SK-N-SH treated with all-trans-retinoic acid at 6 μM for 48 hours (cell line): ENCODE results near the gene AP2B1.
A peak's percentile ranks its signal among the peaks of the same experiment; 100 is the strongest.

Experiments used
- ATAC-seq: fragments of 200-7000 bp; cut with Tn5 transposase; 3 replicates; pipeline ENCODE4 v1.9.1; 2020; ENCODE audit warnings: mild to moderate bottlenecking, moderate library complexity
- ARNTL ChIP-seq: fragments of 450-650 bp; formaldehyde crosslinking; IDR thresholded peaks from 2 replicates; pipeline ENCODE4 v1.5.0; 2020; ENCODE audit warnings: low read depth, mild to moderate bottlenecking, moderate library complexity, borderline replicate concordance
- BACH2 ChIP-seq: fragments of 250-450 bp; sonication (Bioruptor Pico); IDR thresholded peaks from 2 replicates; pipeline ENCODE4 v1.9.0; 2021; ENCODE audit warnings: mild to moderate bottlenecking, borderline replicate concordance
- CREB5 ChIP-seq: fragments of 250-450 bp; sonication (Bioruptor Pico); IDR thresholded peaks from 2 replicates; pipeline ENCODE4 v1.5.1; 2020; ENCODE audit warnings: low read depth, mild to moderate bottlenecking, moderate library complexity
- CSDC2 ChIP-seq: fragments of 250-450 bp; sonication (Bioruptor Pico); IDR thresholded peaks from 2 replicates; pipeline ENCODE4 v1.5.0; 2020; ENCODE audit warnings: mild to moderate bottlenecking, moderate library complexity
- CSRNP3 ChIP-seq: fragments of 250-450 bp; sonication (Bioruptor Pico); IDR thresholded peaks from 2 replicates; pipeline ENCODE4 v1.5.1; 2021; ENCODE audit warnings: mild to moderate bottlenecking, moderate library complexity
- ESRRG ChIP-seq: fragments of 250-450 bp; sonication (Bioruptor Pico); IDR thresholded peaks from 2 replicates; pipeline ENCODE4 v1.6.1; 2021; ENCODE audit warnings: mild to moderate bottlenecking
- GLIS3 ChIP-seq: fragments of 250-450 bp; sonication (Bioruptor Pico); IDR thresholded peaks from 2 replicates; pipeline ENCODE4 v1.5.0; 2020; ENCODE audit warnings: mild to moderate bottlenecking, moderate library complexity
- ISL1 ChIP-seq: fragments of 250-450 bp; sonication (Bioruptor Pico); IDR thresholded peaks from 2 replicates; pipeline ENCODE4 v2.1.2; 2022; ENCODE audit warnings: mild to moderate bottlenecking, moderate library complexity
- OSR1 ChIP-seq: fragments of 250-450 bp; sonication (Bioruptor Pico); IDR thresholded peaks from 2 replicates; pipeline ENCODE4 v1.8.0; 2022; ENCODE audit warnings: moderate library complexity, mild to moderate bottlenecking, inconsistent platforms
- PATZ1 ChIP-seq: fragments of 250-450 bp; sonication (Bioruptor Pico); IDR thresholded peaks from 2 replicates; pipeline ENCODE4 v1.8.0; 2020; ENCODE audit warnings: mild to moderate bottlenecking, moderate library complexity, borderline replicate concordance
- POU6F1 ChIP-seq: fragments of 250-450 bp; sonication (Bioruptor Pico); IDR thresholded peaks from 2 replicates; pipeline ENCODE4 v1.8.0; 2021; ENCODE audit warnings: low read depth, mild to moderate bottlenecking, moderate library complexity, borderline replicate concordance
- PPARA ChIP-seq: fragments of 250-450 bp; sonication (Bioruptor Pico); IDR thresholded peaks from 2 replicates; pipeline ENCODE4 v1.5.0; 2020; ENCODE audit warnings: mild to moderate bottlenecking, borderline replicate concordance
- SNAI2 ChIP-seq: fragments of 250-450 bp; sonication (Bioruptor Pico); IDR thresholded peaks from 2 replicates; pipeline ENCODE4 v1.5.0; 2020; ENCODE audit warnings: mild to moderate bottlenecking, moderate library complexity
- TCF4 ChIP-seq: fragments of 250-450 bp; sonication (Bioruptor Pico); IDR thresholded peaks from 2 replicates; pipeline ENCODE4 v1.8.0; 2021; ENCODE audit warnings: mild to moderate bottlenecking, moderate library complexity, borderline replicate concordance
- TOX ChIP-seq: fragments of 250-450 bp; sonication (Bioruptor Pico); IDR thresholded peaks from 2 replicates; pipeline ENCODE4 v1.8.0; 2021; ENCODE audit warnings: mild to moderate bottlenecking, moderate library complexity, borderline replicate concordance
- TSHZ2 ChIP-seq: fragments of 250-450 bp; sonication (Bioruptor Pico); IDR thresholded peaks from 2 replicates; pipeline ENCODE4 v1.5.0; 2020; ENCODE audit warnings: mild to moderate bottlenecking, moderate library complexity
- ZC3H10 ChIP-seq: fragments of 250-450 bp; sonication (Bioruptor Pico); IDR thresholded peaks from 2 replicates; pipeline ENCODE4 v1.5.1; 2021; ENCODE audit warnings: mild to moderate bottlenecking, moderate library complexity
- ZFP3 ChIP-seq: fragments of 250-450 bp; sonication (Bioruptor Pico); IDR thresholded peaks from 2 replicates; pipeline ENCODE4 v1.5.0; 2020; ENCODE audit warnings: mild to moderate bottlenecking, moderate library complexity
- ZNF565 ChIP-seq: fragments of 450-650 bp; formaldehyde crosslinking; conservative IDR thresholded peaks from 2 replicates; pipeline ENCODE4 v1.5.0; 2020; ENCODE audit warnings: low read depth, mild to moderate bottlenecking, moderate library complexity
- ZNF70 ChIP-seq: fragments of 450-650 bp; formaldehyde crosslinking; IDR thresholded peaks from 2 replicates; pipeline ENCODE4 v1.5.0; 2020; ENCODE audit warnings: mild to moderate bottlenecking, moderate library complexity
- ZNF8 ChIP-seq: fragments of 450-650 bp; formaldehyde crosslinking; IDR thresholded peaks from 2 replicates; pipeline ENCODE4 v1.5.0; 2020; ENCODE audit warnings: mild to moderate bottlenecking, moderate library complexity

The AP2B1 gene

GRCh38 chr17:35743626-35744328, 156.7 kb downstream of the AP2B1 start:
- TF ChIP-seq CSDC2 (peak; percentile 49; the same call in 1 of the 2 replicates), SNAI2 (CRISPR knock-in tag) (no peak), CSRNP3 (CRISPR knock-in tag) (no peak), ZFP3 (CRISPR knock-in tag) (0 out of 2 replicates have a peak, but pooled peaks have one; percentile 53), TSHZ2 (CRISPR knock-in tag) (0 out of 2 replicates have a peak, but pooled peaks have one; percentile 68)
- TF ChIP-seq, all 23 proteins: peak for 3
- ATAC-seq, result peak; percentile 31; the same call in 2 of the 3 replicates

GRCh38 chr17:35744830-35745229, 157.7 kb downstream of the AP2B1 start:
- TF ChIP-seq SNAI2 (CRISPR knock-in tag), result no peak
- TF ChIP-seq POU6F1 (CRISPR knock-in tag), result no peak
- TF ChIP-seq ZNF70 (CRISPR knock-in tag), result no peak
- no peak for TF ChIP-seq PPARA (CRISPR knock-in tag)
- TF ChIP-seq ZNF565 (CRISPR knock-in tag), result no peak
- no peak for TF ChIP-seq TCF4 (CRISPR knock-in tag)
- TF ChIP-seq CREB5 (CRISPR knock-in tag), result no peak
- no peak for TF ChIP-seq BACH2 (CRISPR knock-in tag)
- TF ChIP-seq ESRRG (CRISPR knock-in tag), result no peak
- TF ChIP-seq ARNTL (CRISPR knock-in tag), result no peak
- no peak for TF ChIP-seq ZFP3 (CRISPR knock-in tag)
- TF ChIP-seq TOX (CRISPR knock-in tag), result no peak
- TF ChIP-seq ISL1 (CRISPR knock-in tag), result no peak
- TF ChIP-seq PATZ1 (CRISPR knock-in tag), result no peak
- no peak for TF ChIP-seq CSRNP3 (CRISPR knock-in tag)
- TF ChIP-seq ZNF8 (CRISPR knock-in tag), result no peak
- TF ChIP-seq OSR1 (CRISPR knock-in tag), result no peak
- no peak for TF ChIP-seq GLIS3
- no peak for TF ChIP-seq ZC3H10
- ATAC-seq, result no peak
